Dermis blood vessel endothelial cell (primary cell): ENCODE data around the gene CGGBP1. TPM values are rescaled to one million over a fixed set of nuclear protein-coding genes. Genes with fewer than 3 reads are reported as not detected.

Source experiments
- DNase-seq: peaks from one replicate; pipeline ENCODE4 v3.0.0; 2010
- total RNA-seq: library from RNA; depleted of rRNA; stranded (reverse); fragments of >200 nt; gene quantifications from 2 replicates; pipeline ENCODE4 v1.2.3, GENCODE V29; 2014

The CGGBP1 gene, protein sequence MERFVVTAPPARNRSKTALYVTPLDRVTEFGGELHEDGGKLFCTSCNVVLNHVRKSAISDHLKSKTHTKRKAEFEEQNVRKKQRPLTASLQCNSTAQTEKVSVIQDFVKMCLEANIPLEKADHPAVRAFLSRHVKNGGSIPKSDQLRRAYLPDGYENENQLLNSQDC
- total RNA-seq = 74.4 and 83.5 TPM in 2 replicates

DNA sequence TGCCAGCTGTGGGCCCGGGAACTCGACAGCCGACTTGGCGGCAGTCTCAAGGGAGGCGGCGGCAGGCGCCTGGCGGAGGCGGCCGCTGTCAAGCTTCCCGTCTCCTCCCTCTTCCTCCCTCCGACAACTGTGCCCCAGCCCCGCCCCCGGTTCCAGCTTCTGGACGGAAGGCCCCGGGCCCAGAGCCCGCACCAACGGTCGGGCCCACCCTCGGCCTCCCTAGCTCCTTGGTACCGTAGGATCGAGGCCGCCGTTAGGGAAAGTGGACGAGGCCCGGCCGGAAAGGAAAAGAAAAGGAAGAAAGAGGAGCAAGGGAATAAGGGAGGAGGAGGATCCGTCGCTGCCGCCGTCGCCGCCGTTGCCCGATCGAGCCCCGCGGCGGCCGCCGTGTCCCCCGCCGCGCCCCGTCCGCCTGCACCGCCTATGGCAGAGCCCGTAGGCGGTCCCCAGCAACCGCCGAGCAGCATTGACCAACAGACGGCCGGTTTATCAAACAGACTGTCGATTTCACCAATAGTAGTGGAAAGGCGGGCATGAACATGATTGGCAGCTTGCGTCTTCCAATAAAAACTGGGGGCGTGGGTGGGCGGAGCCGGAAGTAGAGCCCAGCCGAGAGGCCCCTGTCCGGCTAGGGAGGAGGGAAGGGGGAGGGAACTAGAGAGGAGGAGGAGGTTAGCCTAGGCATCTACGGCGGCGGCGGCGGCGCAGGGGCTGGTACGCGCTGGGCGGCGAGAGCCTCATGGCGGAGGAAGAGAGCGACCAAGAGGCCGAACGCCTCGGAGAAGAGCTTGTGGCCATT, at the start of gene CGGBP1, which contains the start of gene ZNF654:
TSS of gene CGGBP1 (minus strand) at position 425 of the 799 bp plus-strand sequence. CDS start 3,029 bp downstream, outside the sequence.
TSS of gene ZNF654 (plus strand) at position 675 of the 799 bp plus-strand sequence. CDS start at position 740, 65 bp downstream.
- peak; percentile 99 for DNase-seq

DNA sequence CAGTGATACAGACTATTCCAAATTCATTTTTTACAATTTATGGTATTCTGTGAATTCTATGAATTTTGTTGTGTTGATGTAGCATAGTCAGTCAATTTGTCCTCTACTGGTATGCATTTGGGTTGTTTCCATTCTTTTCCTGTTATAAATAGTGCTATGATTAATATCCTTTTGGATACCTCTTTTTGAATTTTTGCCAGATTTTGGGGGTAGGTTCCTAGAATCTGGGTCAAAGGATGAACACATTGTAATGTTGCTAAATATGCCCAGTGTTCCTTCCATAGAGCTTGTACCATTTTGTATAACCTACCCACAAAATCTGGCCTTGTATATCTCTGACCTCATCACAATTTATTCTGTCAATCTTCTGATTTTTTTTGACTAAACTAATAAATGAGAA, 46.5 kb upstream of the CGGBP1 start:
- DNase-seq = peak; percentile 32

DNA sequence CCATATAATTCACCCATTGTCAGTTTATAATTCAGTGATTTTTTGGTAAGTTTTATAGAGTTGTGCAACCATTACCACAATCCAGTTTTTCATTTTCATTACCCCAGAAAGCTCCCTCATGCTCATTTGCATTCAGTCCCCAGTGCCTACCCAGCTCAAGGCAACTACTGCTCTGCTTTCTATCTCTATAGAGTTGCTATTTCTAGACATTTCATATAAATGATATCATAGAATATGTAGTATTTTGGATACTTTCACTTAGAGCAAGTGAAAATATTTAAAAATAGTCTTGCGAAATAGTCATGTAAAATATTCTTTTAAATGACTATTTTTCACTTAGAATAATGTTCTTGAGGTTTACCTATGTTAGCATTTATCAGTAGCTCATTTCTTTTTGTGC, 42.3 kb upstream of the CGGBP1 start:
- no peak for DNase-seq

DNA sequence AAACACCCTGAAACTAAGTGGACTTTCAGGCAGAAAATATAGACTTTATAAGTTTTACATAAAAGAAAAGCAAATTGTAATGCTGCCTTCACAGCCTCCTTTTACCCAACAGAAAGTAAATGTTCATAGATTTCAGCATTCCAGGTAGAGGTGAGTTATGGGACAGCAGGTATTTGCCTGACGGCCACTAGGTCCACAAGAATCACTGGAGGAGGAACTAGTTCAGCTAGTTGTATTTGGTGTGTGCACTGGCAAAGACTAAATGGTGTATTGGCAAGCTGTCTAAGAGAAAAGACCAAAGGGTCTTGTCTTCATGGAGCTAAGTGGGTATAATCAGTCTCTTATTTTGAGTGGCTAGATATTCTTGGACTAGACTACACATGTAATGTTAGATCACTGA, 34.5 kb upstream of the CGGBP1 start:
- no peak for DNase-seq

DNA sequence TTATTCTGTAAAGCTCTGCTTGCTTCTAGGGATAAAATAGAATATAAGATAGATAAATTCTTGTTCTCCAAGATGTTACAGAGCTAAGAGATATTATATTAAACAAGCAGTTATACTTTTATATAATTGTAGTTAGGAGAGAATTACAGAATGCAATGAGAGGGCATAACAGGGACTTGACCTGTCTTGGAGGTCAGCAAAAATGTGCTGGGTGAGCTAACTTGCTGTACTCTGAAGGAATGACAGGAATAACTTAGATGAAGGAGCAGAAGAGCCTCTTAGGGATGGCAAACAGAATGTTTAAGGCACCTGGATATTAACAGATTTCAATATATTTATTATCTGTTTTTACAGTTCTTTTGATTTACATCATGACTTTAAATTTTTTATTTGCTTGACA, 33.5 kb upstream of the CGGBP1 start:
- no peak for DNase-seq

DNA sequence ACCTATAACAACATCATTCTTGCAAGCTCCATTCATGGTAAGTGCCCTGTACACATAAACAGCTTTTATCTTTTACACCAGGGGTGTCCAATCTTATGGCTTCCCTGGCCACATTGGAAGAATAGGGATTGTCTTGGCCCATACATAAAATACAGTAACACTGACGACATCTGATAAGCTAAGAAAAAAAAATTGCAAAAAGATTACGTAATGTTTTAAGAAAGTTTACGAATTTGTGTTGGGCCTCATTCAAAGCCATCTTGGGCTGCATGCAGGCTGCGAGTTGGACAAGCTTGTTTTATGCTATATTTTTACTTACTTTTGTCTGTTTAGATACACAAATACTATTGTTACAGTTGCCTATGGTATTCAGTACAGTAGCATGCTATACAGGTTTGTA, 31.9 kb upstream of the CGGBP1 start:
- no peak for DNase-seq

DNA sequence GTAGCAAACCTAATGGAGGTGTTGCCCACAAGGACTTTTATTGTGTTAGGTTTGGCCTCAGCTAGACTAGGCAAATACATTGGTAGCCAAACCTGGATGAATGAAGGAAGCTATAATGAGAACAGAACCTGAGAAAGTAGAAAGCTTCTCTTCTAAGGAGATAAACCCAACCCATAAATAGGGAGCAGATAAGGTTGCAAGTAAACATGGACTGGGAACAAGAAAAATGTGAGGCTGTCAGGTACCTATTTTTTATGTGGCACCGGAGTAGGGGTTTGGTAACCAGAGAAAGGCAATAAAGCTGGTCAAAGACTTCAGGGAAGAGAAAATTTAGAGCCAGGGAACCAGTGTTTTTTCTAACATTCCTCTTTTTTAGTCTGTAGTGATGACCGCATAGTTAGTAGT, 25.3 kb upstream of the CGGBP1 start:
- DNase-seq = no peak

DNA sequence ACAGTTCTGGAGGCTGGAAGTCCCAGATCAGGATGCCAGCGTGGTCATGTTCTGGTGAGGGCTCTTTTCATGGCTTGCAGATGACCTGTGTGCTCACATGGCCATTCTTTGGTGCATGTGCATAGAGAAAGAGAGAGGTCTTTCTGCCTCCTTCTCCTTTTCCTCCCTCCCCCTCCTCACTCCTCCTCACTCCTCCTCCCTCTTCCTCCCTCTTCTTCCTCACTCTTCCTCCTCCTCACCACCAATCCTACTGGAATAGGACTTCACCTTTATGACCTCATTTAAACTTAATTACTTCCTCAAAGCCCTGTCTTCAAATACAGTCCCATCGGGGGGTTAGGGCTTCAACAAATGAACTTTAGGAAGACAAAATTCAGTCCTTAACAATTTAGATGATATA, 24.0 kb upstream of the CGGBP1 start:
- DNase-seq = no peak

DNA sequence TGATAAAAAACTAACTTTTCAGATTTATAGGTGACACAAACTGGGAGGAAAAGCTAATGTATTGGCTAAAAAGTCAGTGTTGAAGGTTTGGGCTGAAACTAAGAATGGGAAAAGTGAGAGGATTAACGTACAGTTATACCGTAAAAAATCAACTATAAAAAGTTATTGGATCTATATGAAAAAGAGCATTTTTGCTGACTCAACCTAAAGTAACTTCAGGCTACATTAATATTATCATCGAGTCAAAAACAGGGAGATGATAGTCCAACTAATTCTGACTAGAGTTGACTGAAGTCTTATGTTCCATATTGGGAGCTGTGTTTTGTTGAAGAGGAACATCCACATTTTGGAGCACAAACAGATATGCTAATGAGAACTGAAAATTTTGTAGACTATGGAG, 20.1 kb upstream of the CGGBP1 start:
- no peak for DNase-seq

DNA sequence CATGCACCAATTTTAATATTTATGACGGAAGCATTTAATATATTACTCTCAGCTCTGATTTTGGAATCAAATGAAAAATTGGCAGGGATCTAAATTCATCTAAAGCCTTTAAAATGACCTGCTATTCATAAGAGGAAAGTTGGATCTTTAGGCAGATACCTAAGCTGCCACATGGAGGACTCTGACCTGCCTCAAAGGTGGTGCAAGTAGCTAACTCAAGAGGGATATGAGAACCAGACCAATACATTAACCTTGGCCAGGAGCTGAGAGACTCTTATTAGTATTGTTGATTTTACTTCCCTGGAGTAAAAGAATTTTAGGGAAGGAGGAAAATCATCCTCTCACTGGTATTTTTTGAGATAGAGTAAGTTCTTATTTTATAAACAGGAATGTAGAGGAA, 17.9 kb upstream of the CGGBP1 start:
- no peak for DNase-seq

DNA sequence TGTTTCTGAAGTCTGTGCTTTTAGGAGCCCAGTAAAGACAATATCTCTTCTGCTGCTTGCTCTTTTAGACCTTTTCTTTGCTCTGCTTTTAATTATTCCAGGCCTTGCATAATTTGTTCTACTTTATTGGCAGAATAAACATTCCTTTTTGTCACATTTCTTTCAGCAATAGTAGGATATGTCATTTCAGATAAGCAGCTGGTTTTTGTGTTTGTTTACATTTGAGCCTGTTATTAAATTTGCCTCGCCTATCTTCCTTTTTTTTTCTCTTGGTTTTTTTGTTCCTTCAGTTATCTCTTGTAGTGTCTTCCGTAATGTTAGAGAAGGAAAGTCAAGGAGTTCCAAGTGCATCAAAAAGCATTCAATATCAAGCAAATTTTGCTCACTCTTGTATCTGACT, 16.7 kb upstream of the CGGBP1 start:
- no peak for DNase-seq

DNA sequence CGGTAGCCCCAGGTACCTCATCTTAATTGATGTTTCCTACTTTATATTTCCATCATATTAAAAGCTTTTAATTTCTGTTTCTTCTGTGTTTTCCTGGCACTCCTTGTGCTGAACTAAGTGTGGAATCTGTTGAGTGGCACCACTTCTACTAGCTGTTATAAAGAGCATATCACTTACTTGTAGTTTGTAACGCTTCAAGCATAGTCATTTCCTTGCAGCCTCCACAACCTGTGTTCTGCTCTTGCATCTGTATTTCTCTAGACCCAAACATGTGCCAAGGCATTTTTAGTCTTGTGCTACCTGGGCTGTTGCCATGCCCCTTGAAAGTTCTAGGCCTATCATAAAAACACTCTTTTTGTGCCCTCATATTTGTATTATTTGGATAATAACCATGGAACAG, 16.3 kb upstream of the CGGBP1 start:
- no peak for DNase-seq

DNA sequence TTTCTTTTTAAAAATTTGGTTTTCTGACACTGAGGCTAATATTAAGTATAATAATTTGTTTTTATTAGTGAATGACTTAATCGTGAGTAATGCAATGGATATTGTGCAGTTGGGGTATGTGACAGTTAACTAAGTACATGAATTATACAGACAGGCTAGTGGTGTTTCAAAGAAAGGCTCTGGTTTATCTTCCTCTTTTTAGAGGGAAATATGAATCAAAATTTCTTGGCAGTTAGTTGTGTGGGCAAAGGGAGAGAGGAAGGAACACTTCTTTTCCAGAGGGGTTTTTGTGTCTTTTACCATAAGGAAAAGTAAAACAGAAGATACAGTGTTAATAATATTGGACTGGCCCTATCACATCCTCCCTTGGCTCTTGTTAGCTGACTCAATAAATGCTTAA, 2.9 kb upstream of the CGGBP1 start:
- peak; percentile 26 for DNase-seq

DNA sequence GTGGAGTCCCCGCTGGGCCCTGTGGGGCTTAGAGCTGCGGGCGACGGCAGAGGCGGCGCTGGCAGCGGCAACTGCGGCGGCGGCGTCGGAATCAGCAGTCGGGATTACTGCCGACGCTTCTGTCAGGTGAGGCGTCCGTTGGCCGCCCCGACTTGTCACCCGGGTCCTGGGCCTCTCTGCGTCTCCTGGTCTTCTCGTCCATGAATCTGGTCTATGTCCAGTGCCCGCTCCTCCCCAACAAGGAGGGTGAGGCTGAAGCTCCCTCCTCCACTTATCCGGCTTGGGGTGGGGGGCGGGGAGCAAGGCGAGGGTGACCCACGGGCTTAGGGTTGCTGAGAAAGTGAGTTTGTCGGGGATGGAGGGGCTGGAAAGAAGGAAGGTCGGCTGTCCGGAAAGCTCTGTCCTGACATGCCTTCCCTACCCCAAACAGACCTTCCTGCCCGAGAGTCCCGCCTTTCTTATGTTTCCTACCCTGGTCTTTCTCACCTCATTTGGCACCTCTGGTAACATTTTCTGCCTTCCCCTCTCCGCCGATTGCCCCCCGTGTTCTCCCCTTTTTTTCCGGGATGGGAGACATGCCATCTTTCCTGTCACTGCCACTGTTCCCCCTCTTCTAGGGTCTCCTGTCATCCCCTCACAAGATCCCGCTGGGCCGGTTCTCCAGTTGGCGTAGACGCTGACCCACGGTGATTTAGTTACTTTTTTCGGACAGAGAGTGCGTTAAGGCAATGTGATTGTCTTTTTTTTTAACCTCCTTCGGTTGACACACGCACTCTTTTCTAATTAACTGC, 770 bp upstream of the CGGBP1 start:
- DNase-seq = peak; percentile 32

DNA sequence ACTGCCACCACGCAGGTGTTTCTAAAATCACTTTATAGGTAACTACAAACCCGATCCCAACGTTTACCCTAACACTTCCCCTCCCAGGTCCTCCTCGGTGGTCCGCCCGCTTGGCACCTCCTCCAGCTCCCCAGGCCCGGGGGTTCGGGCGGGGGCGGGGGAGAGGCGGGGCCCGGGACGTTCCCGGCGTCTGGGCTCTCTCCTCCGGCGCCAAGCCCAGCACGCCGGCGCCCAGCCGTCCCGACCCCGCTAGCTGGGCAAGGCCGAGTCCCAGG, 562 bp downstream of the CGGBP1 start:
- no peak for DNase-seq

DNA sequence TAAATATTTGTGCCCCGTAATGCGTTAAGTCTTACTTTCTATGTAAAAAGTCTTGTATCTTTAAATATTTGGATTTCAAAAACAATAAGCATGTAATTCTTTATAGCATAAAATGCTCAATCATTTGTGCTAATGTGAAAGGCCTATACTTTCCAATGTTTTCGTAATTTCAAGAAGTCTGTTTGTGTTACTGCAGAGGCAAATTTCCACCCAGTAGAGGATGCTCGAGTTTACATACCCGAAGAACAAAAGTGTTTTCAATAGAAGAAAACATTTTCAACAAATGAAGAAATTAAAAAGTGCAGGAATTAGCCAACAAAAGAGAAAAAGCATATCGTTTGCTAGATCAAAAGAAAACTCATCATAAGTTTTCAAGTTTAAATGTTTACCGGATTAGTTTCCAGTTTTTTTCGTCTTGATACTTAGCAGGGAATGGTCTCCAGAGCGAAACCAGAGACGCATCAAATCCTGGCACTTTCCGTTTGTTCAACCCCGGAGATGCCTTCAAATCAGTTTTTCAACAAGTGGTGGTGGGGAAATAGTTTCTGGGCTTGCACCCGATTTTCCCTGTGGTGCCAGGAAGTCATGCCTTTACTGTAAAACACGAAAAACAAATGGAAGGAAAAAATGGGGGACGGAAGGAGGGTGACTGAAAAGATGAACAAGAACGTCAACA, 1.0 kb downstream of the CGGBP1 start:
- DNase-seq = peak; percentile 44

DNA sequence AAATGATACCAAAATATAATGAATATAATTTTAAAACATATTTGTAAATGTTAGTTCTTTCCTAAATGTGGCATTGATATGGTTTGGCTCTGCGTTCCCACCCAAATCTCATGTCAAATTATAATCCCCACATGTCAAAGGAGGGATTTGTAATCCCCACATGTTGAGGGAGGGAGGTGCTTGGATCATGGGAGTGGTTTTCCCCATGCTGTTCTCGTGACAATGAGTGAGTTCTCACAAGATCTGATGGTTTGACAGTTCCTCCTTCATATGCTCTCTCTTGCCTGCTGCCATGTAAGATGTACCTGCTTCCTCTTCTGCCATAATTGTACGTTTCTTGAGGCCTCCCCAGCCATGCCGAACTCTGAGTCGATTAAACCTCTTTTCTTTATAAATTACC, 12.0 kb downstream of the CGGBP1 start:
- DNase-seq = no peak

DNA sequence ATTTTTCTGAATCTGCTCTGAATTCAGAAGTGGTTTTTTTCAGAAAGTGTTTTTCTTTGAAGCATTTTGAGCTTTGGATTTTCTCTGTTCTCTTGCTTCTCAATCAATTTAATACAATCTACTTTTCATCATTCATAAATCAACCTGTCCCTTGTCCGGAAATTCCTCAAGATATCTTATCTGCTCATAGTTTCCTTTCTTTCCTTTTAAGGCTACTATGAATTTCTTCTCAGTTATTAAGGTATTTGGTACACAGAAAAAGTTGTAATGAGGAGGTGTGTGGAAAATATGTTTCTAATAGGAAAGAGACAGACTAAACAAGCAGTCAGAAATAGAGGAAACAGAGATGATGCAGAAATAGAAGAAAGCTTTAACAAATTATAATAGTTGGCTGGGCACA, 14.4 kb downstream of the CGGBP1 start:
- DNase-seq = peak; percentile 56

DNA sequence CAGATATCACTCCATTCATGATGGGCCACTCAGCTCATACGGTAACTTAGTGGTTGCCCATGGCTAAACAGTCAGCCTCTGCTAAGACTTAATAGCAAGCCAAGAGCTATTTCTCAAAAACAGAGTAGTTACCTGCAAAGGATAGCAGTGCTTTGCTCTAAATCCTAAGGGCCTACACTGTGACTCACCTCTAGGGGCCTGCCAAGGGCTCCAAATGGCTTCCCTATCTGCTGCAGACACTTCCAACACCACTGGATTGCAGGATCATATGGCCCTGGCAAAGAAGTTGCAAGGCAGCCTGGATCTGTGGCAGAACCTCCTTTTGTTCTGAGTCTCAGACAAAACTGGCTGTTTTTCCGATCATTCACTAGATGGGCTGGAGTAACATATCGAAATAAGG, 17.8 kb downstream of the CGGBP1 start:
- DNase-seq = no peak

DNA sequence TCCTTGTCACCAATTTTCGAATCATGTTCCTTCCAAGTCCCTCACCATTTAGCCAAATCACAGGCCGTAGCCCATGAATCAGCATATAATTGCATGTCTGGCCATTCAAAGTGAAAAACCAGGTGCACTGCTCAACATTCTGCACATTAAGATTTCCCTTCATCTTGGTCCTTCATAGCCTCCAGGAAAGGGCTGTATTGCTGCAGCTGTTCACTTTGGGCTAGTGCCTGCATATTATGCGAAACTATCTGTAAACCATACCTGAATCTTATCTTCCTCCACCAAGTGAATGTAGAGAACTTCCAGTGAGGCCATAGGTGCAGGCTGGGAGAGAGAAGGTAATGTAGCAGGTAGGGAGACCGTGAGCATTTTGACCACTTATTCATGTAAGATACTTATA, 18.3 kb downstream of the CGGBP1 start:
- no peak for DNase-seq

DNA sequence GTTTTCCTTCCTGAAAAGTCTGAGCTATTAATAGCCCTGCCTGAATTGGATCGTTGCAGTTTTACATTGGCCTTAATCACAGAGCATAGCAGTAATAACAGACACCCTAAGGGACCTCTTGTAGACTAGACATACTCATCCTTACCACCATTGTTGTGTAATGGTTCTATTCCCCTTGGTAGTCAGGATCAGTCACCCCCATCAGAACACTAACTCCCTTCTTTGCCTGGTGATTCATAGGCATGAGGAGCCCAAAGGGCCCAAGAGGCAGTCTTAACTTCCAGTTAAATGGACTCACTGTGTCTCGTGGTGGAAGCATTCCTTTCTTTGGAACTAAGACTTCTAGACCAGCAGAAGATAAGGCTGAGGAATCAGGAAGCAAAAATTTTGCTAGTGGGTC, 20.2 kb downstream of the CGGBP1 start:
- DNase-seq = no peak

DNA sequence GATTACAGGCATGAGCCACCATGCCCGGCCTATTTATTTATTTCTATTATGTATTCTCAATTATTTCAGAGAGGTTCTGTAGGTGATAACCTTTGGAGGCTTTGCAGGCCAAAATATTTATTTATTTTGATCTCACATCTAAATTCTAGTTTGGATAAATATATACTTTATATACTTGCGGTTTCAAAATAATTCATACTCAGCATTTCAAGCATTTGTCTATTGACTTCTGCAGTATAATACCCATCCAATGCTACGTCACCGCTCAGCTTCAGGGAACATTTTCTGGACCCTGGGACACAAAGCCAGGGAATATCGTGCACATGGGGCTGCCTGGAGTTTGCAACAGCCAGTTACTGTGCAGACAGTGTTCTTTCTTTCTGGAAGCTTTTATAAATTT, 22.6 kb downstream of the CGGBP1 start:
- no peak for DNase-seq
